GM19372 (cell line): ENCODE measurements around the gene ARL17B.
"Not testable (repeated sequence)": the region's sequence is repeated elsewhere in the genome, so short reads cannot be mapped to it uniquely, and the experiment has no call there.

Source experiments
- ATAC-seq: cut with Tn5 transposase; IDR thresholded peaks from one replicate; pipeline ENCODE4 v1.9.1; 2021; ENCODE audit warnings: mild to moderate bottlenecking, low read depth, moderate library complexity; ENCODE audit not compliant: unreplicated experiment

Gene ARL17B

GRCh38 chr17:46252804-46253203 lies 108.8 kb downstream of the ARL17B start:
- ATAC-seq = not testable (repeated sequence)

- not testable (repeated sequence) for ATAC-seq
Observed at GRCh38 chr17:46249153-46249552, 112.4 kb downstream of the ARL17B start.

- ATAC-seq = not testable (repeated sequence)
Observed at GRCh38 chr17:46244949-46245768, 116.4 kb downstream of the ARL17B start.

- not testable (repeated sequence) for ATAC-seq
Observed at GRCh38 chr17:46244339-46244913, 117.1 kb downstream of the ARL17B start.

- ATAC-seq = not testable (repeated sequence)
Observed at GRCh38 chr17:46243928-46244327, 117.6 kb downstream of the ARL17B start.

- not testable (repeated sequence) for ATAC-seq
Observed at GRCh38 chr17:46243505-46243904, 118.1 kb downstream of the ARL17B start.

GRCh38 chr17:46231359-46231758 lies 130.2 kb downstream of the ARL17B start:
- not testable (repeated sequence) for ATAC-seq

GRCh38 chr17:46225274-46225794 lies 136.2 kb downstream of the ARL17B start:
- ATAC-seq = peak; percentile 98

GRCh38 chr17:46224864-46225263 lies 136.7 kb downstream of the ARL17B start:
- ATAC-seq = peak; percentile 53
